ENCODE measurements around the gene ATRNL1.
A peak's percentile ranks its signal among the peaks of the same experiment; 100 is the strongest.
"Not testable (repeated sequence)": the region's sequence is repeated elsewhere in the genome, so short reads cannot be mapped to it uniquely, and the experiment has no call there.

ATRNL1 gene

DNA sequence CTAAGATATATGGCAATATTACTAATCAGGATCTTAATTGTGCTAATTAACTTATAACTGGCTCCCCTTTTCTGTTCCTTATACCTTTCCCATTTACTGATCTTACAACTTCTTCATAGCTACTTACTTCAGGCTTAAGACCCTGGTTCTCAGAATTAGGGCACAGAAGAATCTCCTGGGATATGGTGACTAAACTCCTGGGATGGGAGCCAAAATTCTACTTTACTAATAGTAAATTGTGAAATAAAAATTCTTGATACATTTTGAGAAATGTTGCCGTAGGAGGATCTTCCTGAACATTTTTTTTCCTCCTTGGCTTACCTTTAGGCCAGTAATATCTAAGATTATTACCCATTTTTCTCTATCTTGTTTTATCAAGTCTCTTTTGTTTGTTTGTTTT lies 309.5 kb downstream of the ATRNL1 start:
- H3K4me1 ChIP-seq = no peaks in the 10 kb centered on the region

DNA sequence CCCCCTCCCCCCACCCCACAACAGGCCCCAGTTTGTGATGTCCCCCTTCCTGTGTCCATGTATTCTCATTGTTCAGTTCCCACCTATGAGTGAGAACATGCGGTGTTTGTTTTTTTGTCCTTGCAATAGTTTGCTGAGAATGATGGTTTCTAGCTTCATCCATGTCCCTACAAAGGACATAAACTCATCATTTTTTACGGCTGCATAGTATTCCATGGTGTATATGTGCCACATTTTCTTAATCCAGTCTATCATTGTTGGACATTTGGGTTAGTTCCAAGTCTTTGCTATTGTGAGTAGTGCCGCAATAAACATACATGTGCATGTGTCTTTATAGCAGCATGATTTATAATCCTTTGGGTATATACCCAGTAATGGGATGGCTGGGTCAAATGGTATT lies 312.7 kb downstream of the ATRNL1 start:
- not testable (repeated sequence) for H3K27me3 ChIP-seq; H3K4me3 ChIP-seq (ENCODE audit: low read depth, low read length); H3K36me3 ChIP-seq; DNase-seq; H3K4me1 ChIP-seq; H3K9me3 ChIP-seq

More for the DNA sequence above, 309.5 kb downstream of the ATRNL1 start:
- no peak overlapping the region for H3K4me3 ChIP-seq (ENCODE audit: low read depth, low read length)
- no peaks in the 10 kb centered on the region for H3K36me3 ChIP-seq
- no peak for DNase-seq
- no peaks in the 10 kb centered on the region for H3K27me3 ChIP-seq
- TF ChIP-seq, protein P1, sequence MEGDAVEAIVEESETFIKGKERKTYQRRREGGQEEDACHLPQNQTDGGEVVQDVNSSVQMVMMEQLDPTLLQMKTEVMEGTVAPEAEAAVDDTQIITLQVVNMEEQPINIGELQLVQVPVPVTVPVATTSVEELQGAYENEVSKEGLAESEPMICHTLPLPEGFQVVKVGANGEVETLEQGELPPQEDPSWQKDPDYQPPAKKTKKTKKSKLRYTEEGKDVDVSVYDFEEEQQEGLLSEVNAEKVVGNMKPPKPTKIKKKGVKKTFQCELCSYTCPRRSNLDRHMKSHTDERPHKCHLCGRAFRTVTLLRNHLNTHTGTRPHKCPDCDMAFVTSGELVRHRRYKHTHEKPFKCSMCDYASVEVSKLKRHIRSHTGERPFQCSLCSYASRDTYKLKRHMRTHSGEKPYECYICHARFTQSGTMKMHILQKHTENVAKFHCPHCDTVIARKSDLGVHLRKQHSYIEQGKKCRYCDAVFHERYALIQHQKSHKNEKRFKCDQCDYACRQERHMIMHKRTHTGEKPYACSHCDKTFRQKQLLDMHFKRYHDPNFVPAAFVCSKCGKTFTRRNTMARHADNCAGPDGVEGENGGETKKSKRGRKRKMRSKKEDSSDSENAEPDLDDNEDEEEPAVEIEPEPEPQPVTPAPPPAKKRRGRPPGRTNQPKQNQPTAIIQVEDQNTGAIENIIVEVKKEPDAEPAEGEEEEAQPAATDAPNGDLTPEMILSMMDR (IDR thresholded peaks at IDR 0.05; ENCODE audit: low read depth, low read length) = no peak
- H3K9me3 ChIP-seq = no peaks in the 10 kb centered on the region

DNA sequence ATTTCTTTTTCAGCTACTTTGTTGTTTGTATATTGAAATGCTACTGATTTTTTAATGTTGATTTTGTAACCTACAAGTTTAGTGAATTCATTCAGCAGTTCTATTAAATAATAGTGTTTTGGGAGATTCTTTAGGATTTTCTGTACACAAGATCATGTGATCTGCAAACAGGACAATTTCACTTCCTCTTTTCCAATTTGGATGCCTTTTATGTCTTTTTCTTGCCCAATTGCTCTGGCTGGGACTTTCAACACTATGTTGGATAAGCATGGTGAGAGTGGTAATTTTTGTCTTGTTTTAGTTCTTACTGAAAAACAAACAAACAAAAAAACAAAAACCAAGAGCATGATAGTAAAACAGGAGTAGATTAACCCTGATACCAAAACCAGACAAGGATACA lies 316.2 kb downstream of the ATRNL1 start:
- TF ChIP-seq, protein P1 (IDR thresholded peaks at IDR 0.05; ENCODE audit: low read depth, low read length) = no peak
- no peaks in the 10 kb centered on the region for H3K4me1 ChIP-seq
- no peak overlapping the region for H3K4me3 ChIP-seq (ENCODE audit: low read depth, low read length)
- DNase-seq = no peak
- H3K27me3 ChIP-seq = no peaks in the 10 kb centered on the region
- no peaks in the 10 kb centered on the region for H3K9me3 ChIP-seq
- no peaks in the 10 kb centered on the region for H3K36me3 ChIP-seq

DNA sequence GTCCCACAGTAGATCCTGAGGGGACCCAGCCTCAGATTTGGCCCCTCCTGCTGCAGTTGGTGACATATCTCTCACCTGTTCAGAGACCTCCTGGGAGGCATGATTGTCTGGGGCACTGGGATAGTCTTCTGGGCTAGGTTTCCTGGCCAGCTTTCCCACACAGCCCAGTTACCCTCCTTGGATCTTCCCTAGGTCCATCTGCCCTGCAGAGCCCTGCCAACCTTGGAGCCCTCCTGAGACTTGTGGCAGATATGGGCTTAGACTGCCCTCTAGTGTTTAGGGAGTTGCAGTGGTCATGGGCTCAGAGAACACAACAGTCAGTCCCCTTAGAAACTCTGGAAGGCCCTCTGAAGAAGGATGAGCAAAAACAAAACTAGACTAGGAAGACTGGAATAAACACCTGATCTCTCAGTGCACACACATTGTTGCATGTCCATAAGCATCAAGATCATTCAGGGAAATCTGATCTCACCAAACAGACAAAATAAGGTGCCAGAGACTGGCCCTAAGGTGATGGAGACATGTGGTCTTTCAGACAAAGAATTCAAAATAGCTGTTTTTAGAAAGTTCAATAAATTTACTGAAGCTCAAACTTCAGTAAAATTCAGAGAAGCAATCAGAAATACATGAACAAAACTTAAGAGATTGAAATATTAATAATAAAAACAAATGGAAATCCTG lies 324.6 kb downstream of the ATRNL1 start:
- Histone ChIP-seq H3K36me3 (no peaks in the 10 kb centered on the region), H3K27me3 (no peaks in the 10 kb centered on the region), H3K4me3 (ENCODE audit: low read depth, low read length) (no peak overlapping the region), H3K4me1 (no peaks in the 10 kb centered on the region), H3K9me3 (no peaks in the 10 kb centered on the region)
- TF ChIP-seq, protein P1 (IDR thresholded peaks at IDR 0.05; ENCODE audit: low read depth, low read length) = peak; percentile 89
- peak; percentile 63 for DNase-seq

DNA sequence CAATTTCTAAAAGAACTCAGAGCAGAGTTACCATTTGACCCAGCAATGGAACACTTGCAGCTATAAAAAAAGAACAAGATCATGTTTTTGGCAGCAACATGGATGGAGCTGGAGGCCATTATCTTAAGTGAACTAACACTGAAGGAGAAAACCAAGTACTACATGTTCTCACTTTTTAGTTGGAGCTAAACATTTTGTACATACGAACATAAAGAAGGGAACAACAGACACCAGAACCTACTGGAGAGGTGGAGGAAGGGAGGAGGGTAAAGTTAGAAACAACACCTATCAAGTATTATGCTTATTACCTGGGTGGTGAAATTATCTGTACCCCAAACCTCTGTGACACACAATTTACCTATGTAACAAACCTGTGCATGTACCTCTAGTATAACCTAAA lies 329.5 kb downstream of the ATRNL1 start:
- Histone ChIP-seq H3K4me3 (ENCODE audit: low read depth, low read length) (no peak overlapping the region), H3K36me3 (no peaks in the 10 kb centered on the region), H3K9me3 (no peaks in the 10 kb centered on the region), H3K27me3 (no peaks in the 10 kb centered on the region), H3K4me1 (no peaks in the 10 kb centered on the region)
- TF ChIP-seq, protein P1 (IDR thresholded peaks at IDR 0.05; ENCODE audit: low read depth, low read length) = no peak
- no peak for DNase-seq

DNA sequence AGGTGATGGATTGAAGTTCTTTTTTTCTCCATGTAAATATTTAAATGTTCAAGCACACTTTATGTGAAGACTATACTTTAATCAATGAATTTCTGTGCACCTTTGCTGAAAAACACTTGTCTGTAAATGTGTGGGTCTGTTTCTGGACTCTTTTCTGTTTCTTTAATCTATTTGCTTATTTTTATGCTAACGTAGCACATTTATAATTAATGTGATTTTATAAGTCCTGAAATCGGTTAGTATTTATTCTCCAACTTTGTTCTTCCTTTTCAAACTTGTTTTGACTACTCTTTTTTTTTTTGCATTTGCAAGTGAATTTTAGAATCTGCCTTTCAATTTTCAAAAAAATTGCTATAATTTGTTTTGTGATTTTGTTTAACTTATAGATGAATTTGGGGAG lies 334.4 kb downstream of the ATRNL1 start:
- TF ChIP-seq, protein P1 (IDR thresholded peaks at IDR 0.05; ENCODE audit: low read depth, low read length) = no peak
- H3K4me3 ChIP-seq (ENCODE audit: low read depth, low read length) = no peak overlapping the region
- no peaks in the 10 kb centered on the region for H3K4me1 ChIP-seq
- no peaks in the 10 kb centered on the region for H3K27me3 ChIP-seq
- no peaks in the 10 kb centered on the region for H3K9me3 ChIP-seq
- no peak for DNase-seq
- H3K36me3 ChIP-seq = no peaks in the 10 kb centered on the region

Measured in BE2C (cell line).